GM18861 (cell line): ENCODE results near the gene SLC24A5.

ENCODE experiments used
- ATAC-seq: cut with Tn5 transposase; IDR thresholded peaks from one replicate; pipeline ENCODE4 v1.9.1; 2021; ENCODE audit not compliant: unreplicated experiment

SLC24A5 gene

GRCh38 chr15:48109856-48110531 is 10.8 kb upstream of the SLC24A5 start:
- ATAC-seq, result no peak

GRCh38 chr15:48112242-48112641 is 8.5 kb upstream of the SLC24A5 start:
- ATAC-seq, result no peak

- no peak for ATAC-seq
Observed at GRCh38 chr15:48119277-48119676, 1.5 kb upstream of the SLC24A5 start.

GRCh38 chr15:48121849-48122248 is 1.1 kb downstream of the SLC24A5 start:
- no peak for ATAC-seq

- ATAC-seq, result no peak
Observed at GRCh38 chr15:48126667-48127355, 6.0 kb downstream of the SLC24A5 start.

- no peak for ATAC-seq
Observed at GRCh38 chr15:48131324-48131723, 10.5 kb downstream of the SLC24A5 start.

- ATAC-seq, result no peak
Observed at GRCh38 chr15:48132874-48133273, 12.1 kb downstream of the SLC24A5 start.

GRCh38 chr15:48143856-48144255 is 23.1 kb downstream of the SLC24A5 start:
- ATAC-seq, result no peak

- peak; percentile 48 for ATAC-seq
Observed at GRCh38 chr15:48144889-48145288, 24.1 kb downstream of the SLC24A5 start.

GRCh38 chr15:48145923-48146322 is 25.1 kb downstream of the SLC24A5 start:
- no peak for ATAC-seq

GRCh38 chr15:48147358-48147757 is 26.6 kb downstream of the SLC24A5 start:
- ATAC-seq, result no peak

- no peak for ATAC-seq
Observed at GRCh38 chr15:48149858-48150257, 29.1 kb downstream of the SLC24A5 start.

- no peak for ATAC-seq
Observed at GRCh38 chr15:48153526-48153925, 32.7 kb downstream of the SLC24A5 start.

- no peak for ATAC-seq
Observed at GRCh38 chr15:48168616-48169015, 47.8 kb downstream of the SLC24A5 start.

GRCh38 chr15:48170981-48171380 is 50.2 kb downstream of the SLC24A5 start:
- ATAC-seq, result no peak

- no peak for ATAC-seq
Observed at GRCh38 chr15:48175126-48175525, 54.3 kb downstream of the SLC24A5 start.

- ATAC-seq, result no peak
Observed at GRCh38 chr15:48176112-48176511, 55.3 kb downstream of the SLC24A5 start.

- peak; percentile 46 for ATAC-seq
Observed at GRCh38 chr15:48176957-48177356, 56.2 kb downstream of the SLC24A5 start.

- peak; percentile 41 for ATAC-seq
Observed at GRCh38 chr15:48177383-48177765, 56.6 kb downstream of the SLC24A5 start.

- ATAC-seq, result peak; percentile 37
Observed at GRCh38 chr15:48177766-48178647, 57.2 kb downstream of the SLC24A5 start, which contains the start of gene MYEF2. MYEF2 (minus strand) TSS chr15:48178295; CDS start chr15:48178237, 58 bp downstream.

GRCh38 chr15:48178648-48178931 is 57.8 kb downstream of the SLC24A5 start:
- no peak for ATAC-seq

GRCh38 chr15:48182749-48183148 is 62.0 kb downstream of the SLC24A5 start:
- no peak for ATAC-seq
